Activated CD4-positive, alpha-beta T cell treated with anti-CD3 and anti-CD28 coated beads for 4 hours (primary cell): ENCODE data around the gene STRA8.
A peak's percentile ranks its signal among the peaks of the same experiment; 100 is the strongest.
"Not testable (repeated sequence)": the region's sequence is repeated elsewhere in the genome, so short reads cannot be mapped to it uniquely, and the experiment has no call there.

Source experiments
- DNase-seq, 2 donors: peaks; one replicate each; pipeline ENCODE4 v3.0.0-alpha.2; 2020

Gene STRA8

DNA sequence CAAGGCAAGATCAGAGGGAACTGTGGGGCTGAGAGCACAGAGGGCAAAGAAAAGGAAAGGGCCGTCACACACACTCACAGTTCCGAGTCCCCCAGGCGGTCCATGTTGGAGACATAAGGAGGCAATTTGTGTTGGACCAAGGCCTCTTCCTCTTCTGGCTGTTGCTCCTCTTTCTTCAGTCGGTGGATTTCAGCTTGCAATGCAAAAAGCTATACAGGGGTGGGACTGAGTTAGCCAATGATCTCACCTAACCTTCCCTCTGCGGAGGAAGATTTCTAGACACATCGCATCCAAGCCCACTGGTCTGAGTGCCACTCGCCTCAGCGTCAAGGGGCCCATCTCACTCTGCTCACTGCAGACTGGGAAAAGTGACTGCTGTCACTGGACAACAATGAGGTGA, 27.8 kb upstream of the STRA8 start:
- no peak for DNase-seq

- no peak for DNase-seq
Observed at GRCh38 chr7:135206941-135207391, 26.7 kb upstream of the STRA8 start.

DNA sequence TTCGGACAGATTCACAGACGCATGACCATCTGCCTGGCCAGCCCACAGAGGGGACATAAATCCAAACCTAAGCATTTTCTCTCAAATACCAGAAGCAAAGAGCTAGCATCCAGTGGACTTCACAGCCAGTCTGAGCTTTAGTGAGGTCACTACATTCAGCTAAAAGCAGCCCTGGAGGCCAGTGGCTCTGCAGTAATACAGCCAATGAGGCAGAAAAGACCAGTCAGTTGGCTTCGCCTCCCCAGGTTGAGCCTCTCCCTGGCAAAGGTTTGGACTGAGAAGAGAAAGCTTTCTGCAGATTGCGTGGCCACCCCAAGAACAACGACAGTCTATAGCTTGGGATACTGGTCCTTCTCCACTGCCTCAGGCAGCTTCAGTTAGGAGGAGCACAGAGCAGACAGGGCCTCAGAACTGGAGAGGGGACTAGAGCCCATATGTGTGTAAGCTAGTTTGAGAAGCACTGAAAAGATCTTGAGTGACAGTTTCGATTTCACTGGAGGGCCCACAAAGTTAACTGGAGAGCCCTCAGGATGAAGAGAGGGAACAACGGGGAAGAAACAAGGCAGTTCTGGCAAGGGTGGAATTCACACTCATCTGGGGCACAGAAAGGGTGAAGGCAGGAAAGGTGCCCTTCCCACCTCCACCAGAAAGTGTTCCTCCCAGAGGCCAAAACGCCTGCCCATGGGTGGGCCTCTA, 26.1 kb upstream of the STRA8 start:
- no peak for DNase-seq

DNA sequence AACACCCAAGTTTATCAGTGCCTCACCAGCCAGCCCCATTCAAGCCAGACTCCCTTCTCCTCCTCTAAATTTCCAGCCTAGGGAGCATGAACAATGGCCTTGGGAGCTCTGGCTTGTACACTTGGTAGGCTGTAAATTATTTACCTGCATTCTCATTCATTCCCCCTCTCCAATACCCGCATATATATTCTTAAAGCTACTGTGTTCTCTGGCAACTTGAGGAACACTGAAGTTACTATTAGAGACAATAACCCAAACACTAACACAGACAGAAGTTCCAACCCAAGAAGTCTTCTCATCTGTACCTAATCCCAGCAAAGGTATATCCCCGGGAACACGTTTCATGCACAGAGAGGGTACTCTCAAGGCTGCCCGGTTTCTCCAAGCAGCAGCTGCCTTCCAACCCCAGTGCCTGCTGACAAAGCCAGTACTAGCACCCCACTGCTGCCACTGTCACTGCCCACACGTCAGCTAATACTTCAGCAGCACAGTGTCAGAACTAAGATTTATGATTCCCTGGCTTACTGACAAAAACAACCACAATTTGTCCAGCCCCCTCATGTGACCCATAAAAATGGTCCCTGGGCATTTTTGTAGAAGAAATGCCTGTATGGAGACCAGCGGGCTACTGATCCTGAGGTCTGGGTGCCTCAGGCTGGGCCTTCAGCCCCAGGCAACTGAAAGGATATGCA, 25.4 kb upstream of the STRA8 start:
- DNase-seq: no peak

- DNase-seq: no peak
Observed at GRCh38 chr7:135209225-135209834, 24.3 kb upstream of the STRA8 start.

- DNase-seq: no peak
Observed at GRCh38 chr7:135210888-135211178, 22.8 kb upstream of the STRA8 start.

DNA sequence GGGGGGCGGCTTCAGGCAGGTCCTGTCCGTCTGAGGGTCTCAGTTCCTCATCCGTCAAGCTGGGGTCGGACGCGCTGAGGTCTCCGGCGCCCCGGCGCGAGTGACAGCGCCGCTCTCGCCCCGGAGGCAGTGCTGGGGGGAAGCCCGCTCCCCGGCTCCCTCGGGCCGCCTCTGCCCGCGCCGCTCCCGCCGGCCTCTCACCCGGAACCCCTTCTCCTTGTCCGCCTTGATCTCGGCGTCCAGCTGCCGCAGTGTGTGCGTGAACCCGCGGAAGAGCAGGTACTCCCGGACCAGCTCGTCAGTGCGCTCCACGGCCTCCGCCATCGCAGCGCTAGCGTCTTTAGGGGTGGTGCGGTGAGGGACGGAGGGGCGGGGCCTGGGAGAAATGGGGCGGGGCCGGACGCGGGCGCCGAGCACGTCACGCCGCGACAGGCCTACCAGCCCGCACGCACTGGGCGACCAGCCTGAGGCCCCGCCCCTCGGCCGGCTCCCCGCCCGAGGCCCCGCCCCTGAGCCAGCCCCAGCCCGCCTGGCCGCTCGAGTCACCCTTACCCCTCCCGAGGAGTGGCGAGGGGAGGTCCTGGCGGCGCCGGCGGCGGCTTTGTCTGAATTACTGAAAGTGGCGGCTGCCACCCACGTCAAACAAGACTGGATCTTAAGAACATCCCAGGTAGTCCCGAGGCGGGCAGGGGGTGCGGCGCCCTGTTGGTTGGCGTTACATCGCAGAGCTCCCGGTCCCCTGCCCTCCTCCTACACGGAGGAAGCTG, 22.3 kb upstream of the STRA8 start, which contains the start of gene WDR91:
Gene WDR91 (minus strand): TSS at position 348 of the 767 bp plus-strand sequence. CDS start 24 bp downstream, at position 324.
- DNase-seq: peak; percentile 95 to 97

- not testable (repeated sequence) for DNase-seq
Observed at GRCh38 chr7:135211946-135212685, 21.5 kb upstream of the STRA8 start.

DNA sequence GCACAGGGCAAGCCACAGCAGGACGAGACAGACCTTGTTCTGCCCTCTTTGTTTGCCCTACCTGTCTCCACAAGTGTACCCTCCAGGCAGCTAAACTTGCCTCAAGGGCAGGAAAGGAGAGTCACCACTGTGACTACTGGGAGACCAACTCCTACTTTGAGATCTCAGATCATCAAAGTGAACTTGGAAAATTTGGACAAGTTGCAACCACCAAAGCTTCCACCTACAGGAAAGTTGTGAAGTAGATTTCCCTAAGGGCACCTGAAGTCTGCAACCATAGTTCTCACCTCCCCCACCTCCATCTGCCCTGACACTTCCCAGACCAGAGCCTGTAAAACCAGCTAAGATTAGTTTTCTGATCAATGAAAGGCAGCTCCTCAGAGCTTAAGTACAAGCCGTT, 19.8 kb upstream of the STRA8 start:
- no peak for DNase-seq

DNA sequence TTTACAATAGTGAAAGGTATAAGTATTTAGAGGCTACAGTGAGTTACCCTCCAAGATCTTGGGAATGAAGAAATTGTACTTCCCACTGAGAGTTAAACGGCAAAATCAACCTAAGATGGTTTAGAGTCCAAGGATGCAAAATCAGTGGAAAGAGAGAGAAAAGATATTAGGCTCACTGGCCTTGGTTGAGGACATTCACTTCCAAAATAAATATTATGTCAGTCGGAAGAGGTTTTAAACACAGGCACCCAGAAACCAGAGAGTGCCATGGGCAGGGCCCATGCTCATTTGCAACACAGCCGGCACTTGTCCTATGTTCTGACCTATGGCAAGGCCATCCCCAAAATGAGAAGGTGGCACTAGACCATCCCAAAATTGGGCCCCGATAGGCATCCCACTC, 18.5 kb upstream of the STRA8 start:
- DNase-seq: no peak

DNA sequence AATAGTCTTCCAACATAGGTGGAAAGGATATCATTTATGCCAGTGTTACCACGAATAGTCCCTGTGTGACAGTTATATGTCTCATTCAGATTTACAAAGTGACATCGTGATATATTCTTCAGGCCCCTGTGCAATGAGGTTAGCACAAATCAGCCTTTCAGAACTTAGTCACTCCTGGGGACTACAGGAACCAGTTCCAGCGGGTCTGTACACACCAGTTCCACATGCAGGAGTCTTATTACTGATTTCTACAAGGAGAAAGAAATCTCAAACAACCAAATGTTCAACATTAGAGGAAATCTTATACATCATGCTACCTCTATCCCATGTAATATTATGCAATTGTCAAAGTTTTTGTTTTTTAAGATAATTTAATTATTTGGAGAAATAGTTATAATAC, 17.9 kb upstream of the STRA8 start:
- DNase-seq: no peak

GRCh38 chr7:135217645-135218509, 15.8 kb upstream of the STRA8 start:
- no peak for DNase-seq

- DNase-seq: no peak
Observed at GRCh38 chr7:135224027-135224426, 9.6 kb upstream of the STRA8 start.

DNA sequence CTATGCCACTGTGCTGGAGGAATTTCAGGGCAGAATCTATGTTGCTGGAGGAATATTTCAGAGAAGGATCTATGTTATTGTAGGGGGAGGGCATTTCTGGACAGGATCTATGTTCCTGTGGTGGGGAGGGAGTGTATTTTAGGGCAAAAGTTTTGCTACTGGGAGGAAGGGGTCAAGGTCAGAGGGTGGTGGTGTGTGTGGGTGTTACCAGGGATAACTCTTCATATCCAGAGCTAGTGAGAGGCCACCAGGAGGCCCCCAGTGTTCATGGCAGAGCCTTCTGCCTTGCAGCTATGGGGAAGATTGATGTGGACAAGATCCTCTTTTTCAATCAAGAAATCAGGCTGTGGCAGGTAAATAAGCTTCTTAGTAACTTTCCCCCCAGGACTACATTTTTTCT, 2.0 kb upstream of the STRA8 start:
- DNase-seq: no peak

- no peak for DNase-seq
Observed at GRCh38 chr7:135232087-135232486, 1.6 kb upstream of the STRA8 start.

DNA sequence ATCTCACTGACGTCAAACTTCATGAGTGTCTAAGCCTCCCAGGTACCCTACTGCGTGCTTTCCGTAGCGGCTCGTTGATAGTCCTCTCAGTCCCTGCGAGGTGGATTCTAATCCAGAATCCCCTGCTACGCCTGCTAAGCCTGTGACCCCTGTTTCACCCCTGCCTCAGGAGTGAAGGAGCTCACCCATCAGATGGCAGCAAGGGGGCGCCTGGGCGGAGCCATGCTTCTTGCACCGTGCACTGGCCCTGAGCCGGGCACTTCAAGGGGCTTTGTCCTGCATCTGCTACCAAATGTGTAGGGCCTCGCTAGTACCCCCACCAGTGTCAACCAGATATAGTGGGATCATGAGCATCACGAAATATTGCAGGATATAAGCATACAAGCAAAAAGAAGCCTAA, 918 bp upstream of the STRA8 start:
- no peak for DNase-seq

DNA sequence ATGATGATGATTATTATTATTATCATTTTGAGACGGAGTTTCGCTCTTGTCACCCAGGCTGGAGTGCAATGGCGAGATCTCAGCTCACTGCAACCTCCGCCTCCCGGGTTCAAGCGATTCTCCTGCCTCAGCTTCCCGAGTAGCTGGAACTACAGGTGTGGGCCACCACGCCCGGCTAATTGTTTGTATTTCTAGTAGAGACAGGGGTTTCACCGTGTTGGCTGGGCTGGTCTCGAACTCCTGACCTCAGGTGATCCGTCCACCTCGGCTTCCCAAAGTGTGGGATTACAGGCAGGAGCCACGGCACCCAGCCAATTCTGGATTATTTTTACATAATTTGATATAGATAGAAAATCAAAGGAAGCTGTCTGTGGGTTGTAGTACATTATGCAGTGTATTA, 457 bp downstream of the STRA8 start:
- not testable (repeated sequence) for DNase-seq

- DNase-seq: no peak
Observed at GRCh38 chr7:135234727-135235126, 1.1 kb downstream of the STRA8 start.

GRCh38 chr7:135235841-135236240, 2.2 kb downstream of the STRA8 start:
- DNase-seq: no peak

DNA sequence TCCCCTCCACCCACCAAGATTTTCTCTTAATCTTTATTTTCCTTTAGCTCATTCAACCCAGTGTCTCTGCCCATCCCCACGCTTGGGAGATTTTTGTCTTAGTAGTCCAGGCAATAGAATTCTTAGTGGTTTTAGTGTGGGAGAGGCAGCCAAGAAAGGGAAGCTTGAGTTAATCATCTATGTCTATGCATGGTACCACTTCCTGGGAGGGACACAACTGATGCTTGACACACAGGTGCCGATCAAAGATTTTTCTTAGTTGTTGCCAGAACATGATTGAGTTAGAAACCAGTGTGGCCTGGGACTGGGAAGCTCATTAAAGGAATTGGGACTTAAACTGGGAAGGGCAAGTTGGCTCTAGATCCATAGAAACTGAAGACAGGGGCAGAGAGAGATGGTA, 3.1 kb downstream of the STRA8 start:
- DNase-seq: no peak

GRCh38 chr7:135238112-135238744, 4.6 kb downstream of the STRA8 start:
- DNase-seq: no peak
